A673 (cell line): ENCODE data around the gene DNAH2. TPM values are rescaled to one million over a fixed set of nuclear protein-coding genes. Genes with fewer than 3 reads are reported as not detected.

Source experiments
- BruUV-seq: library from RNA; stranded (reverse); fragments of 400-500 nt; replicated peaks from 2 replicates; lab custom pipeline; 2021; lab: Mats Ljungman, UMichigan
- CTCF ChIA-PET: fragments of 300-600 bp; sonication (Branson Sonifier 250); formaldehyde crosslinking; loops from one replicate; lab custom pipeline; 2022; ENCODE audit warnings: antibody characterized with exemption; lab: Charles Lee
- POLR2A ChIA-PET: fragments of 300-600 bp; sonication (Branson Sonifier 250); formaldehyde crosslinking; loops from one replicate; lab custom pipeline; 2022; ENCODE audit warnings: antibody characterized with exemption; ENCODE audit not compliant: low non-redundant PET; lab: Charles Lee
- DNase-seq: peaks from one replicate; pipeline ENCODE4 v3.0.0-alpha.2; 2015; ENCODE audit warnings: low spot score
- H3K27ac ChIP-seq: fragments of 200-600 bp; sonication (generic); 2 replicates; pipeline ENCODE4 v1.5.1; 2016; ENCODE audit warnings: mixed run types, low read depth, mild to moderate bottlenecking, mixed read lengths, antibody characterized with exemption, low read length; ENCODE audit not compliant: poor library complexity, severe bottlenecking
- H3K27me3 ChIP-seq: fragments of 200-600 bp; sonication (generic); replicated peaks from 2 replicates; pipeline ENCODE4 v1.6.1; 2017; ENCODE audit warnings: mixed run types, low read depth, mild to moderate bottlenecking, mixed read lengths, antibody characterized with exemption, low read length; ENCODE audit not compliant: insufficient read depth, poor library complexity
- H3K36me3 ChIP-seq: fragments of 200-600 bp; sonication (generic); 2 replicates; pipeline ENCODE4 v1.6.1; 2016; ENCODE audit warnings: mixed run types, mild to moderate bottlenecking, mixed read lengths, antibody characterized with exemption, low read length; ENCODE audit not compliant: insufficient read depth, poor library complexity, severe bottlenecking
- H3K4me1 ChIP-seq: fragments of 200-600 bp; sonication (generic); 2 replicates; pipeline ENCODE4 v1.6.1; 2017; ENCODE audit warnings: mixed run types, mild to moderate bottlenecking, mixed read lengths, antibody characterized with exemption, low read length; ENCODE audit not compliant: insufficient read depth, poor library complexity, severe bottlenecking
- H3K4me3 ChIP-seq: fragments of 200-600 bp; sonication (generic); 2 replicates; pipeline ENCODE4 v1.5.1; 2016; ENCODE audit warnings: low read depth, mixed run types, mild to moderate bottlenecking, mixed read lengths, low read length; ENCODE audit not compliant: poor library complexity, severe bottlenecking
- H3K9me3 ChIP-seq: fragments of 200-600 bp; sonication (generic); 2 replicates; pipeline ENCODE4 v1.6.1; 2016; ENCODE audit warnings: mixed run types, low read depth, mild to moderate bottlenecking, mixed read lengths, antibody characterized with exemption, low read length; ENCODE audit not compliant: poor library complexity, severe bottlenecking
- EZH2 ChIP-seq: fragments of 200-600 bp; sonication (generic); IDR thresholded peaks from 2 replicates; pipeline ENCODE4 v1.6.1; 2017; ENCODE audit warnings: borderline replicate concordance, low read depth, mild to moderate bottlenecking, mixed read lengths, antibody characterized with exemption, low read length; ENCODE audit not compliant: poor library complexity, severe bottlenecking
- intact Hi-C: fragments of 100-400 bp; cut with micrococcal nuclease; formaldehyde crosslinking; loops from one replicate; pipeline ENCODE4 v1.10.0; 2022; ENCODE audit not compliant: unreplicated experiment
- total RNA-seq: library from RNA; stranded (reverse); gene quantifications from 2 replicates; pipeline ENCODE4 v1.2.3, GENCODE V29; 2021
- TF ChIP-seq, protein P1 (sequence below): fragments of 300-800, 200-600 bp; sonication (generic); conservative IDR thresholded peaks from 2 replicates; pipeline ENCODE4 v1.5.1; 2017; ENCODE audit warnings: low read depth, mild to moderate bottlenecking, antibody characterized with exemption, low read length, moderate library complexity, mixed read lengths

The DNAH2 gene
- total RNA-seq, 1 experiment from 2014 or later = 0.15 TPM

DNA sequence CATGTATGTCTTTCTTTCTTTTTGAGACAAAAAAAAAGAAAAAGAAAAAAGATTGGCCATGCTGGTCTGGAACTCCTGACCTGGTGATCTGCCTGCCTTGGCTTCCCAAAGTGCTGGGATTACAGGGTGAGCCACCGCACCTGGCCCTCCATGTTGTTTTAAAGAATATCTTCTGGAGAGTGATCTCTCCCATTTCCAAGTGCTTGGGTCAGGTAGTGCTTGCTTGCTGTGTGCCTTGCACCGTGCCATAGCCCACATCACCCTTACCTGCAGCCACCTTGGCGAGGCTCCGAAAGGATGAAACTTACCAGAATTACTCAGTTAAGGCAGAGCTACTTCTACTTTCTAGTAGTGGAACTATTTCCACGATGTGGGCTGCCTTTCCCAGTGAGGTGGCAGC lies 97.4 kb downstream of the DNAH2 start:
- BruUV-seq = no TSS peak

DNA sequence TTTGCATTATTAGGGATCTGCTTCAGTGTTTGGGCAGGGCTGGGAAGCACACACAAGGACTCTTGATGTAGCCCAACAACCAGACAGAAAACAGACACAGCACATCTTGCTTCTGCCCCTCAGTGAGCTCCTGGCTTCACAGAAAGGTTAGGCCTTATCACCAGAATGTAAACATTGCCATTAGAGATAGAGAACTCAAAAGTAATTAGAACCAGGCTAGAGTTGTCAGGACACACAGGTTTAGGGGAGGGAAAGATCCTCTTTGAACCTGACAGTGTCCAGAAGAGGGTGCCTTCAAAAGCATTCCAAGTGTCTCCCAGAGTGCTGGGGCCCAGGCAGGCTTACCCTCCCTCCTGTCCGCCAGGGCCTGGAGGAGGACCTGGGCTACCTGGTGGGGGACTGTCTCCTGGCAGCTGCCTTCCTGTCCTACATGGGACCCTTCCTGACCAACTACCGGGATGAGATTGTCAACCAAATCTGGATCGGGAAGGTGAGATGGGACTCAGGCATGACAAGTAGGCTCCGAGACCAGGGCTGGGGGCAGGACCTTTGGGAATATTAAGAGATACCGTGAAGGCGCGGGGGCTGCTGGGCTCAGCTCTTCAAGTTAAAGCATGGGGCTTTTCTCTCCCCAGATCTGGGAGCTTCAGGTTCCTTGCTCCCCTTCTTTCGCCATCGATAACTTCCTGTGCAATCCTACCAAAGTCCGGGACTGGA lies 99.5 kb downstream of the DNAH2 start:
- no peaks in the 10 kb centered on the region for H3K27me3 ChIP-seq
- BruUV-seq = no TSS peak
- H3K27ac ChIP-seq = no peak overlapping the region
- no peaks in the 10 kb centered on the region for H3K36me3 ChIP-seq
- DNase-seq = no peak
- TF ChIP-seq EZH2 = no peak
- no peaks in the 10 kb centered on the region for H3K9me3 ChIP-seq
- intact Hi-C loops = no loop called here
- H3K4me3 ChIP-seq = no peak overlapping the region
- POLR2A ChIA-PET = no interaction called here
- H3K4me1 ChIP-seq = no peaks in the 10 kb centered on the region
- CTCF ChIA-PET = no interaction called here

More for the DNA sequence above, 97.4 kb downstream of the DNAH2 start:
- ChIA-PET CTCF (no interaction called here), POLR2A (no interaction called here)
- Histone ChIP-seq H3K27me3 (no peaks in the 10 kb centered on the region), H3K4me1 (no peaks in the 10 kb centered on the region), H3K4me3 (no peak overlapping the region), H3K36me3 (no peaks in the 10 kb centered on the region), H3K27ac (no peak overlapping the region), H3K9me3 (no peaks in the 10 kb centered on the region)
- no peak for DNase-seq
- TF ChIP-seq EZH2 = no peak
- TF ChIP-seq, protein P1, sequence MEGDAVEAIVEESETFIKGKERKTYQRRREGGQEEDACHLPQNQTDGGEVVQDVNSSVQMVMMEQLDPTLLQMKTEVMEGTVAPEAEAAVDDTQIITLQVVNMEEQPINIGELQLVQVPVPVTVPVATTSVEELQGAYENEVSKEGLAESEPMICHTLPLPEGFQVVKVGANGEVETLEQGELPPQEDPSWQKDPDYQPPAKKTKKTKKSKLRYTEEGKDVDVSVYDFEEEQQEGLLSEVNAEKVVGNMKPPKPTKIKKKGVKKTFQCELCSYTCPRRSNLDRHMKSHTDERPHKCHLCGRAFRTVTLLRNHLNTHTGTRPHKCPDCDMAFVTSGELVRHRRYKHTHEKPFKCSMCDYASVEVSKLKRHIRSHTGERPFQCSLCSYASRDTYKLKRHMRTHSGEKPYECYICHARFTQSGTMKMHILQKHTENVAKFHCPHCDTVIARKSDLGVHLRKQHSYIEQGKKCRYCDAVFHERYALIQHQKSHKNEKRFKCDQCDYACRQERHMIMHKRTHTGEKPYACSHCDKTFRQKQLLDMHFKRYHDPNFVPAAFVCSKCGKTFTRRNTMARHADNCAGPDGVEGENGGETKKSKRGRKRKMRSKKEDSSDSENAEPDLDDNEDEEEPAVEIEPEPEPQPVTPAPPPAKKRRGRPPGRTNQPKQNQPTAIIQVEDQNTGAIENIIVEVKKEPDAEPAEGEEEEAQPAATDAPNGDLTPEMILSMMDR = no peak
- intact Hi-C loops = no loop called here

DNA sequence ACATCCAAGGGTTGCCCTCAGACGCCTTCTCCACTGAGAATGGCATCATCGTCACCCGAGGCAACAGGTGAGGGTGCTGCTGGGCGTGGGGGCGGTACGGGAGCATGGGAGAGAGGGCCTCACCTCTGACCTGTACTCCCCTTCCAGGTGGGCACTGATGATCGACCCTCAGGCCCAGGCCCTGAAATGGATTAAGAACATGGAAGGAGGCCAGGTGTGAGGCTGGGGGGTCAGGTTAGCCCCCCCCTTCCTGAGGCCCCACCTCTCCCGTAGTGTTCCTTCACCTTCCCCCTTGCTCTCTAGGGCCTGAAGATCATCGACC lies 100.1 kb downstream of the DNAH2 start:
- BruUV-seq = no TSS peak
- CTCF ChIA-PET = no interaction called here
- no peaks in the 10 kb centered on the region for H3K4me1 ChIP-seq
- no peak overlapping the region for H3K27ac ChIP-seq
- H3K9me3 ChIP-seq = no peaks in the 10 kb centered on the region
- intact Hi-C loops = no loop called here
- H3K4me3 ChIP-seq = no peak overlapping the region
- DNase-seq = no peak
- H3K36me3 ChIP-seq = no peaks in the 10 kb centered on the region
- POLR2A ChIA-PET = no interaction called here
- TF ChIP-seq EZH2 = no peak
- TF ChIP-seq, protein P1 = no peak
- no peaks in the 10 kb centered on the region for H3K27me3 ChIP-seq

DNA sequence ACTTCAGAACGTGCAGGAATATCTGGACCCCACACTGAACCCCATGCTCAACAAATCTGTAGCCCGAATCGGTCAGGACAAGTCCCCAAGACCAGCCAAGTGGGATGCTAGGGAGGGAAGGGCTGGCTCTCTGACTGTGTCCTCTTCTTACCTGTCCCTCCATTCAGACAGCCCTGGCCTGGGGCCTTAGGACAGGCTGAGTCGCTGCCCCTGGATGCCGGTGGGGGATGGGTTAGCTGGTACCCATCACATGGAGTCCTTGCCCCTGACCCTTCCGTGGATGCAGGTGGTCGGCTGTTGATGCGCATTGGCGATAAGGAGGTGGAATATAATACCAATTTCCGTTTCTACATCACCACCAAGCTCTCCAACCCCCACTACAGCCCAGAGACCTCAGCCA lies 100.5 kb downstream of the DNAH2 start:
- H3K36me3 ChIP-seq = no peaks in the 10 kb centered on the region
- TF ChIP-seq, protein P1 = no peak
- no peak for TF ChIP-seq EZH2
- no peaks in the 10 kb centered on the region for H3K27me3 ChIP-seq
- ChIA-PET CTCF (no interaction called here), POLR2A (no interaction called here)
- DNase-seq = no peak
- BruUV-seq = no TSS peak
- intact Hi-C loops = no loop called here
- H3K4me3 ChIP-seq = no peak overlapping the region
- no peaks in the 10 kb centered on the region for H3K9me3 ChIP-seq
- H3K27ac ChIP-seq = no peak overlapping the region
- no peaks in the 10 kb centered on the region for H3K4me1 ChIP-seq
